GM21367 (cell line): Measurements from ENCODE around the gene KRIT1.
"Not testable (repeated sequence)": the region's sequence is repeated elsewhere in the genome, so short reads cannot be mapped to it uniquely, and the experiment has no call there.

Experiments used
- ATAC-seq: cut with Tn5 transposase; IDR thresholded peaks from one replicate; pipeline ENCODE4 v1.9.1; 2021; ENCODE audit not compliant: unreplicated experiment

Gene KRIT1

DNA sequence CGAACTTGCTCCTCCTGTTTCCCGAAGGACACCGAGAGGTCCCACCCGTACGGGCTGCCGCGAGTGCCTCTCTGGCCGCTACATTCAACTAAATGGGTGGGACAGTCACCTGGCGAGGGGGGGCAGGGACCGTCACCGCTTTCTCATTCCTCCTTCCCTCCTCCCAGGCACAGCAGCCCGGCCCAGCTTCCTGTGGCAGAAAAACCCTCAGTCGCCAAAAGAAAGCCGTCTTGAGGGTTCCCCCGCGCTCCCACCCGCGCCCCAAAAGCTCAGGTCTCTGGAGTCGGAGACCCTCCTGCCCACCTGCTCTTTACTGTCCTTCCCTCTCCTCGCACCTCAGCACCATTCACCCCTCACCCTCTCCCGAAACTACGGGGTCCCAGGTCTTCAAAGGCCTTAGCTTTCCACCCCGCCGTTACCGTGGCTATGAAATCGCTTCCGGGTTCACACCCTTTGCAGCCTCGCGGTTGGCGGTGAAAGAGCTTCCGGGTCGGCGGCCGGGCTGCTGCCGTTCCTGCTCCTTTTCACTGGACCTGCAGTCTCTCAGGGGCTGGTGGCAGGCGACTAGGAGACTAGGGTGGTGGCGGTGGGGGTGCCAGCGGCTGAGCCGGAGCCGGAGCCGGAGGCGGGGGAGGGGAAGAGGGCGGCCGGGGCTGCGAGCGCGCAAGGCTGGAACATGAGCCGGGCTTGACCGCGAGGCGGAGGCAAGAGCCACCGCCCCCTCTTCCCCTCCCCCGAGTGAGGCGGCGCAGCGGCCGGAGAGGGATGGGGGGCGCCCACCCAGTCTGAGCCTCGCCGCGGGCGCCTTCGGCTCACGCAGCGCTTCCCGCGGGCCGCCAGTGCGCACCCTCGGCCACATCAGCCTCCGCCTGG lies at the start of gene KRIT1, which contains the start of gene ANKIB1:
TSS of gene KRIT1 (minus strand) at position 428 of the 873 bp plus-strand sequence. CDS start 3,779 bp downstream, outside the sequence.
TSS of gene ANKIB1 (plus strand) at position 488 of the 873 bp plus-strand sequence. CDS start 49,005 bp downstream, outside the sequence.
- ATAC-seq, result peak; percentile 70

- ATAC-seq, result no peak
Measured at GRCh38 chr7:92295391-92295790, 49.7 kb upstream of the KRIT1 start.

DNA sequence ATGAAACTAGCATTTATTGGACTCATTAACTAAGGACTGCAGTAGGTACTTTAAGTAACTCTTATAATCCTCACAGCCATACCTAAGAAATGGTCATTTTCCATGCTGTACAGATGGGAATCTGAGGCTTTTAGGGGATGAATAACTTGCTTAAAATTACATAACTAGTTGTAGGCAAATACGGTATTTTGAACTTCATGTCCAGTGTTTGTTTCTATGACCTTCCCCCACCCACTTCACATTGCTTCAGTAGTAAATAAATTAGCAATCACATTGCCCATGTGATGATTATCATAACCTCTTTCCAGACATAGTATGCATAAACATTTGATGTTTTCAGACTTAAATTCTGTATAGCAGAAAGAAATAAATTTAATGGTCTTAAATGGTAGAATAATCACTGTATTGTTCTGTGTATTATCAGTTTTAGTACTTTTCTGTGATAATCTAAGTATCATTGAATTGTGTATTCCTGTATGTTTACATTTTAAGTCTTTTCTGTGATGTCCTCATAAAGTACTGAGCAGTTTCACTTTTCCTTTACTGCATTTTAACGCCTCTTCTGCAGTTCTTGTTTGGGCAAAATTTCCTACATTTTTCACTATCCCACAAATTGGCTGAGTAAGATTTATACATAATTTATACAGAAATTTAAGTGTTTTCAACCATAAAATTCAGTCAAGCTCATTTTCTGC lies 48.3 kb upstream of the KRIT1 start:
- ATAC-seq, result no peak

DNA sequence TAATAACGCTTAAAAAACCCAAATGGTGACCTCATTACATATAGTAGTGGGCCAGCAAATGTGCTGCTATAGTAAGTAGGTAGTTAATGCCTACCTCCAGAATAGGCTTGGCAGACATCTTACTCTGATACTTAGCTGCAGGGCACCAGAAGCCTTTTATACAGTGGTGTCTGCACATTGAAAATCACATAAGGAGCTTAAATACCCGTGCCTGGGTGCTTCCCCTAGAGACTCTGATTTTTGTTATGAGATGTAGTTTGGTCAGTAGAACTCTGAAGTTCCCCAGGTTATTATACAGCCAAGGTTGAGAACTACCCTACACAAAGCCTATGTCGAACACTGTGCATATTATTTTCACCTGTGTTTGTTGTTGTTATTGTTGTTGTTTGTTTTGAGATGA lies 47.3 kb upstream of the KRIT1 start:
- no peak for ATAC-seq

GRCh38 chr7:92289321-92289720 lies 43.6 kb upstream of the KRIT1 start:
- ATAC-seq, result no peak

GRCh38 chr7:92282930-92283329 lies 37.2 kb upstream of the KRIT1 start:
- ATAC-seq, result no peak

DNA sequence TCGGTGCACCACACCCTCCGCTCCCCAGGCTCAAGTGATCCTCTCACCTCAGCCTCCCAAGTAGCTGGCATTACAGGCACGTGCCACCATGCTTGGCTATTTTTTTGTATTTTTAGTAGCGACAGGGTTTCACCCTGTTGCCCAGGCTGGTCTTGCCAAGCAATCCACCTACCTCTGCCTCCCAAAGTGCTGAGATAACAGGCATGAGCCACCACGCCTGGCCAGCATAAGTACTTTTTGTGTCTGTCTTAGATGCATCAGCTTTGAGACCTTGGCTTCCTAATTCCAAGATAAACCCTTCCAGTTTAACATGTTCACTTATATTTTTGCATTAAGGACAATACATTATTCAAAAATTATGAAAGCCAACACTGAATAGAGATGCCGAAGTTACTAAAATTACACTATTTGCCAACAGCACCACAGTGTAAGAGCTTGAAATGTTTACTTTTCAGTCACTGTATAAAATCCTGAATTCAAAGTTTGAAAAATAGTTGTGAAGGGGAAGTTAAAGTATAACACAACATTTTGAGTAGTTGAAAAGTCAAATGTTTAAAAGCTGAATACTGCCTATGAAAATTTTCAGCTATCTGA lies 36.6 kb upstream of the KRIT1 start:
- ATAC-seq, result no peak

DNA sequence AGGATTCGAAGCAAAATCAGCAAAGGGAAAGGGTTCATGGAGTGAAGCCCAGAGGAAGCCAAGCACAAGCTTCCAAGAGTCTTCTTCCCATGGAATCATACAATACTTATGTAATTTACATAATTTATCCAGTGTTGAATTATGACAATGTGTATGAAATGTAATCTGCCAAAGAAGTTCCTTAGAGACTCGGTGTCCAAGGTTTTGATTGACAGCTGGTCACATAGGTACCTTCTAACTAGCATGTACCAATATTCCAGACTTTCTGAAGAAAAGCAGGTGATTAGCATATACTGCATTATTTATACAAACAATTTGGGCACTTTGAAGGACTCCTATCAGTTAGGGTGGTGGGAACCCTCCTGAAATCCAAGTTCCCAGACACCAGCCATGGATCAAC lies 35.3 kb upstream of the KRIT1 start:
- ATAC-seq, result no peak

- no peak for ATAC-seq
Measured at GRCh38 chr7:92279396-92280031, 33.8 kb upstream of the KRIT1 start.

DNA sequence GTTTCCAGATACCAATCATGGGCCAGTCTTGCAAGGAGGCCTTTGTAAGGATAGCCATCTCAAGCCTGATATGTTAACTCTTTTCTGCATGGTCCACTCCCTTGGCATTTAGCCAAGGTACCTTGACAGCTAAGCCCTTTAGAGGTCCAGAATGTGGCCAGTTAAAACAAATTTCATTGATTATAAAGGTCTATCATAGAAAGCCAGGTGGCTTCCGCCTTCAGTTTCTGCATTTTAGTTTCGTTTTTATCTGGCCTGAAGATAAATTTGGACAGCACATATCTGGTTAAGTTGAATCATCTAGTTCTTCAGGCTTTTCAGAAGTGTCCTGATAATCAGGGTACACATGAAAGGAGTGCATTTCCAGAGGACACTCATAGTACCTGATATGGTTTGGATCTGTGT lies 30.7 kb upstream of the KRIT1 start:
- peak; percentile 84 for ATAC-seq

GRCh38 chr7:92275327-92275726 lies 29.6 kb upstream of the KRIT1 start:
- no peak for ATAC-seq

DNA sequence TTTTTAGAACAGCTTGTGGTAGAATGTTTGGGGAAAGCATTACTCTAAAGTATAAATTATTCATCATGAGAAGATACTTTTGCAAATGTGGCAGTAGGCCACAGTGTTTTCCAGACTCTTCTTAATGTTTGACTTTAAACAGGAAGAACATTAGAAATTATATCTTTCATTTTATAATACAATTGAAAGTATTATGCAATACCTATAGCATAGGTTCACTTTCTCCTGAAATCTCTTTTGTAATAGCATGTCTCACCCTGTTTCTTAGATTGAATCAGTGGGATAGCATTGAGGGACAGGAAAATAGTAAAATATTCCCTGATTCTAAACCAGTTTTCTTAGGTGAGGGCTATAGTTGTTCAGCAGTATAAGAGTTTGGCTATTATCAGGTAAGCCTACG lies 23.2 kb upstream of the KRIT1 start:
- no peak for ATAC-seq

DNA sequence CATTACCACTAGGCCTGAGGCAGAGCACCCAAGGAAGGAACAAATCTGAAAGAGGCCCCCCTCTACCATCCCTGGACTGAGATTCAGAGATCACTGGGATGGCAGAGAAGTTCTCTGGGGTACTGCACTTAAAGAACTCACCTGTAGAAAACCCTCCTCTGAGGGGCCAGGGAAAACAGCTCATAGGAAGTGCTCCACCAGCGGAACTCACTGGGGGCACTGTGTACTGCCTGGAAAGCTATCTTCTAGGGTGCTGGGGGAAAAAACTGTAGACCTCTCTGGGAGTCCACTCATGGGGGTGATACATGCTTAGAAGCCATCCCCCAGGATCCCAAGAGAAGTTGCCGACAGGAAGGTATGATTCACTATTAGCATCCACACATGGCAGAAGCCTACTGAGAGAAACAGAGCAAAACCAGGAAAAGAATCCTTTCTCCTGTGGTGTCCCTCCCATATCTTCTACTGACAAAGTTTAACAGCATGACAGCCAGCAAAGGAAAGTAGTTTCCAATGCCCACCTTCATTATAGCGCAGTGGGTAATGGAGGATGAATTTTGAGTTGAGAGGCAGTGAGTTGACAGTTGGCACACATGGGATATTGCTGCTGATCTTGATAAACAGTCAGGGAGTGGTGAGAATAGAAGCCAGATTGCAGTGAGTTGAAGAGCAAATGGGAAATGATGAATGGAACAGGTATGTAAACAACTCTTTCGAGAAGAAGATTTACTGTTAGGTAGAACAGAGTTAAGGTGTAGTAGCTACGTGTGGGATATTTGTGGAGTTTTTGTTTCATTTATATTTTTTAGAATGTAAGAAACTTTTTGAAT lies 20.9 kb upstream of the KRIT1 start:
- ATAC-seq, result no peak

DNA sequence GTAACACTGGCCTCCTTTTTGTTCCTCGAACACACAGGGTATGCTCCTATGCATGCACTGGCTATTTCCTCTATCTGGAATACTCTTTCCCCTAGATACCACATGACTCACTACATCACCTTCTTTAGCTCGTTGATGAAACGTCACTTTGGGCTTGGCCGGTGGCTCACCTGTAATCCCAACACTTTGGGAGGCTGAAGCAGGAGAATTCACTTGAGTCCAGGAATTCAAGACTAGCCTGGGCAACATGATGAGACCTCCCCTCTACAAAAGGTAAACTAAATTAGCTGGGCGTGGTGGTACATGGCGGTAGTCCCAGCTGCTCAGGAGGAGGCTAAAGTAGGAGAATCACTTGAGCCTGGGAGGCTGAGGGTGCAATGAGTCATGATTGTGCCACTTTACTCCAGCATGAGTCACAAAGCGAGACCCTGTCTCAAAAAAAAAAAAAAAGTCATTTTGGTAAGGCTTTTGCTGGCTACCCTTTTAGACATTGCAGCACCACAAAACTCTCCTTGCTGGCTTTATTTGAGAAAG lies 14.6 kb upstream of the KRIT1 start:
- no peak for ATAC-seq

- no peak for ATAC-seq
Measured at GRCh38 chr7:92259610-92260247, 14.0 kb upstream of the KRIT1 start.

GRCh38 chr7:92259062-92259461 lies 13.3 kb upstream of the KRIT1 start:
- ATAC-seq, result no peak

DNA sequence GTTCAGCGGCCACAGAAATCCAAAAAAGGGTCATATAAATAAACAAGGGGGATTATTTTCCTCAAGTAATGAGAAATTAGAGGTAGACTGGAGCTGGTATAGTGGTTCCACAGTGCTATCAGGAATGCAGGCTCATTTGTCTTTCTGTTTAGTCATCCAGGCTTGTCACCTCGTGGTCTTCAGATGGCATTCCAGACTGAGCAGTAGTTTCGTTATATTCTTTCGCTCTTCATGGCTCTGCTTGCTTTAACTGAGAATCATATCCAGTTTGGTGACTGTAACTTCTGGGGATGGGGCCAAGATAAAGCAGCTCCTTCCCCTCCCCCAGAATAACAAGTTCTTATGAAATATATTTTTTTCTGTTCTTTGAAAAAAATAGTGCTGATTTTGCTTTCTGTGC lies 9.6 kb upstream of the KRIT1 start:
- no peak for ATAC-seq

GRCh38 chr7:92254800-92255199 lies 9.1 kb upstream of the KRIT1 start:
- not testable (repeated sequence) for ATAC-seq

DNA sequence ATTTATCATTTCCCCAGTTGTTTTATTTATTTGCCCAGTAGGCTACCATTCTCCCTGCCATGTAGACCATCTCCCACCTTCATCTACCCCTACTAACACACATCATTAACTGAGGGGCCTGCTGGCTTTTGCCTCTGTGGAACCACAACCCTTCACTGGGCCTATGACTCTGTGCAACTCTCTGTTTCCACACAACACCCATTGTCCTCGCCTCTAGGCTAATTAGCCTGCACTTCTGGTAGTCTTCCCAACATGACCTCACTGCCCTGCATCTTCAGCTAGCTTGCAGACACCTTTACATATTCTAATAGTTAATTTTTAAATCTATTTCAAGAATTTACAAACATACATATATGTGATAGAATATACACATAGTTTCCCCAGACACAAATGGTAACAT lies 7.5 kb upstream of the KRIT1 start:
- no peak for ATAC-seq

GRCh38 chr7:92251181-92251580 lies 5.5 kb upstream of the KRIT1 start:
- ATAC-seq, result no peak
